GM19043 (cell line): ENCODE results near the gene FMC1.
A peak's percentile ranks its signal among the peaks of the same experiment; 100 is the strongest.
"Not testable (repeated sequence)": the region's sequence is repeated elsewhere in the genome, so short reads cannot be mapped to it uniquely, and the experiment has no call there.

Experiments
- ATAC-seq: cut with Tn5 transposase; IDR thresholded peaks from one replicate; pipeline ENCODE4 v1.9.1; 2021; ENCODE audit warnings: low read depth; ENCODE audit not compliant: unreplicated experiment

Gene FMC1

GRCh38 chr7:139340037-139340807 lies 915 bp upstream of the FMC1 start:
- ATAC-seq, result peak; percentile 76

DNA sequence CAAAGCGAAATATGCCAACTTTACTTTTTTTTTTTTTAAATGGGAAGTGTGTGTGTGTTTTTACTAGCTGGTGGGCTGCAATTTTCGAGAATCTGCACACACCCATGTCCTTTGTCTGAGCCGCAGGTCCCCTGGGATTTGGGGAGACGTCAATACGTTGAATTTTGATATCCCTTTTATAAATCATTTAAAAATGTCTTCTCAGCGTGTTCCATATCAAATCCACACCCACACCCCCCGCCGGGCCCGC lies 404 bp upstream of the FMC1 start:
- no peak for ATAC-seq

DNA sequence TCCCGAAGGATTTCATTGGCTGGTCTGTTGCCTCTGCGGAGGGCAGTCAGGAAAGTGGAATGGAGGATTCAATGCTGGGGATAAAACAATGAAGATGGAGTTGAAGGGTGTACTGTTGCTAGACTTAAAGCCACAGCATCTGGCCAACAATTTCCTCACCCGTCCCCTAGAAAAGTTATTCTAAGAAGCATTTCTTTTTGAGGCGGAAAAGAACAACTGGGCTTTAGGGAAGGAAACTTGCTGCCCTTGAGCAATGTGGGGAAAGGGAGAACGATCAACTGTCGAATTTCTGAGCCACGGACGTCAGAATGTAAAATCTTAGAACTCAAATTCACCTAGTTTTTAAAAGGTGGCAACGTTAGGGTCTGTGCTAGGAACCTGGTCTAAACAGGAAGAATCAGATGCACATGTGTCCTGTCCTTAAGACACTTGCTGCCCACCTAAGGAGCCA lies 664 bp downstream of the FMC1 start:
- no peak for ATAC-seq

DNA sequence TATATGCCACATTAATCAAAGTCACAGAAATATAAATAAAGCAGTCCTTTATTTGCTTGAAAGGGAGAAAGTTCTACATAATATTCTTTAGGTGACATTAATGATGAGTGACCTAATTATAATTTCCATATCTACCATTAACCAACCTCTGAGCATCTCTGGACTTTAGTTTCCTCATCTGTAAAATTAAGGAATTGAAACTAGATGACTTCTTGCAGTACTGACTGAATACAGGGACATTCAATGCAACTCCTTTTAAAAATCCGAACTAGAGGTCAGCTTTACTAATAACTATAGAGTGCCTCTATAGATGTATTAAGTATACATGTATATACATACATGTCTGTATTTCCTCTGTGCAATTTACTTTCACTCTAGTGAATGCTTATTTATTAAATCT lies 3.9 kb downstream of the FMC1 start:
- ATAC-seq, result no peak

GRCh38 chr7:139351027-139351426 lies 9.9 kb downstream of the FMC1 start:
- ATAC-seq, result no peak

DNA sequence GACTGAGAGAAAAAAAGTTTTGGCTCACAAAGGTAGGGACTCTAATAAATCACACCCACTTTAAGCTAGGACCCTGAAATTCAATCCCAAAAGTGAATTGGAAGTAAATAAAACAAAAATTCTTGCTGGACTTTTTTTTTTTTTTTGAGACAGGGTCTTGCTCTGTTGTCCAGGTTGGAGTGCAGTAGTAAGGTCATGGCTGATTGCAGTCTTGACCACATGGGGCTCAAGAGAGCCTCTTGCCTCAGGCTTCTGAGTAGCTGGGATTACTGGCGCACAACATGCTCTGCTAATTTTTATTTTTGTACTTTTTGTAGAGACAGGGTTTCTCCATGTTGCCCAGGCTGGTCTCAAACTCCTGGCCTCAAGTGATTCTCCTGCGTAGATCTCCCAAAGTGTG lies 13.6 kb downstream of the FMC1 start:
- no peak for ATAC-seq

DNA sequence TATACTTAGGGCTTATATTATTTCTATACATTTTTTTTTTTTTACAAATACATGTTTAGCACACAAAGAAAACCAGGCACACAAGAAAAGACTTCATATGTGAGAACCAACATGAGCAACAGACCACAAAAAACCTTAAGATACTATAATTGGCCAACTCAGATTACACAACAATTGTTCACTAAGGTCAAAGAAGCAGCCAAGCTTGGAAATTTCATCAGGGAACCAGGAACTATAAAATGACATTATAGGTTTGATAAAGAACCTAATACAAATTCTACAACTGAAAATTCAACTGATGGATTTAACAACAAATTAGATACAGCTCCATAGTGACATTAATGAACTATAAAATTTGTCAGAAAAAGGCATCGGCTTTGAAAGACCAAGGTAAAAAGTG lies 14.2 kb downstream of the FMC1 start:
- no peak for ATAC-seq

GRCh38 chr7:139357729-139358506 lies 16.8 kb downstream of the FMC1 start:
- ATAC-seq, result not testable (repeated sequence)

- peak; percentile 8 for ATAC-seq
These were observed 17.6 kb downstream of the FMC1 start for GRCh38 chr7:139358541-139359365.

DNA sequence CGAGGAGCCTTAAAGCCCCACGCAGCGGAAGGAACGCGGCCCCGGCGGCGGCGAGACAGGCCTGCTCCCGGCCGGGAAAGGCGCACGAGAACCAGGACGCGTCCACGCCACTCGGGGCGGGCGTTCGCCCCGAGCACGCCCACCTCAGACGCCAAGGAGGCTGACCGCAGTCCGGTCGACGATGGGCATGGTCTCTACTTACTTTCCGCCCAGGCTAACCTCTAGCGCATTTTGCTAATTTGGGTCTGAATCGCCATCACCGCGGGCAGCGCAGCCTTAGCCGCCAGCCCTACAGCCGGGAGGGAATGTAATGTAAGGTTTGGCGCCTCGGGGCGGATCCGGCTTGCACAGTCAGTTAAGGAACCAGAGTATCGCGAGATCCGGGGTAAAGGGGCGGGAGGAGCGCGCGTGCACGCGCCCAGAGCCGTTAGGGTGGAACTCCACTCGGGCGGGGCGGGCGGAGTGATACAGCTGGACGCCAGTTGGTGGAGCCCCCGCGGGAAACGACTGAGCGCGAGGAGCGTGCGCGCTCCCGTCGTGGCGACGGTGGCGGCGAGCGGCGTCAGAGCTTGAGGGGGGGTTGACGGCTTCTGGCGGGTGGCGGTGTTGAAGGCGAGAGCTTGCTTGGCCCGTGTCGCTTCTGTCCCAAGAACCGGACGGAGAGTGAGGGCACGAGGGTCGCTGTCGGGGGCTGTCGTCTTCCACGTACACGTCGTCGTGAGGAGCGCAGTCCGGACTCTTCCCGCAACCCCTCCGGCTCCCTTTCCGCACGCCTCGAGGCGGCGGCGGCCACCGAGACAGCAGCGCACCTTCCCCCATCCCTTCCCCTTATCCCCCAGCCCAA lies 18.5 kb downstream of the FMC1 start, which contains the start of gene LUC7L2:
Gene LUC7L2, plus strand, starts transcription at position 529 of the 844 bp plus-strand sequence. CDS start 368 bp downstream, outside the sequence.
- ATAC-seq, result peak; percentile 75

DNA sequence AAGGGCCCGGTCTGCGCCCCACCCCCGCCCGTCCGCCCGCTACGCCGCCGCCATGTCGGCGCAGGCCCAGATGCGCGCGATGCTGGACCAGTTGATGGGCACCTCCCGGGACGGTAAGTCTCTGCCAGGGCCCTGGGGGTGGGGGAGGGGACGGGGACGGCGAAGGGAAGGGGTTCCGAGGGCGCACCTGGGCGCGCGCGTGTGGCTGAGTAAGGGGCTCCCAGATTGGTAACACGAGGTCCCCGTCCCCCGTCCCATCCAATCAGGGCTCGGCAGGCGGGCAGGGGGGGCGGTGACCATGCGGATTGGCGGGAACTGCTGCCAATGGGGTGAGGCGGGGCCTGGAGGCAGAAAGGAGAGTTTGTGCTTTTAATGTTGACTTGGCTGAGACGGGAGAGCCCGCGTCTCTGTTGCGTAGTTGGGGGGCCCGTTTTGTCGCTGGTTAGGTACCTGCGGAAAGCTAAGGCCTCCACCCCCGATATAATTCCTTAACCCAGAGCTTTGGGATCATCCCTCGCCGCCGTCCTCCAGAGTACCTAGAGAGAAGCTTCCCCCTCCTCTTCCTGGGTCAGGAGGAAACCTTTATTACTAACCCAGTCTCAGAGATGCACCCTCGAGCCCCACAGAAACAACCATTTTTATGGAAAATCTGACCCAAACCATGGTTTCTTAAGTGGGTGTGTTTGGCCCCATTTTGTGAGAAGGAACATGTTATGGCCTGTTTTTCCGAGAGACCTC lies 19.2 kb downstream of the FMC1 start:
- ATAC-seq, result peak; percentile 64

DNA sequence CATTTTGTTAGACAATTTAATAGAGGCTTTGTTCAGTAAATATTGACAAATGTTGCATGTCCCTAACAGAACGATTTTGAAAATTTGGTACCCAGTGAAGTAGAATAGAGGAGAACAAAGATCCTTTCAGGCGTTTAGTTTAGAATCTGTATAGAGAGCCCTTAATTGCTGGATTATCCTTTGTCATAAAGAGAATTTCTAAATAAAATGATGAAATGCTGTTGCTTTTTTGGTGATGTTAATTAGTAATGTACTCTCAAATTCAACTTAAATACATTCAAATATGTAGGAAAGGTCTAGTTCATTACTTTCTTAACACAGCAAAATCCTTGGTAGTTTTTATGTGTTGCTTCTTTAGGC lies 19.8 kb downstream of the FMC1 start:
- ATAC-seq, result no peak

GRCh38 chr7:139361523-139361922 lies 20.4 kb downstream of the FMC1 start:
- ATAC-seq, result no peak

DNA sequence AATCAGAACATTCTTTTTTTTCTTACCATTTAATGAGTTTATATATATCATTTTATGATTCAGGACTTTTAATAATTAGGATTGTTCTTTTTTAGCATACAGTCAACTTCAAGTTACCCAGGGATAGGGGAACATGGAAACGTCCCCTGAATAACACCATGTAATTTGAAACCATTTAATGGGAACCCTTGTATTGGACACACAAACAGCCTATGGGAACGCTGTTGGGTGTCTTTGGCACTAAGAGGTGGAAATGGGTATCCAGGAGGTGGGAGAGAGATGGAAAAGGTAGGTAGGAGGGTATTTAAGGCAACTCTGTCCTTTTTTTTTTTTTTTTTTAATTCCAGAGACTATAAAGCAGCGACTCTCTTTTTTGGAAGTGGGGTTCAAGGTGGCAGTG lies 21.2 kb downstream of the FMC1 start:
- ATAC-seq, result no peak

DNA sequence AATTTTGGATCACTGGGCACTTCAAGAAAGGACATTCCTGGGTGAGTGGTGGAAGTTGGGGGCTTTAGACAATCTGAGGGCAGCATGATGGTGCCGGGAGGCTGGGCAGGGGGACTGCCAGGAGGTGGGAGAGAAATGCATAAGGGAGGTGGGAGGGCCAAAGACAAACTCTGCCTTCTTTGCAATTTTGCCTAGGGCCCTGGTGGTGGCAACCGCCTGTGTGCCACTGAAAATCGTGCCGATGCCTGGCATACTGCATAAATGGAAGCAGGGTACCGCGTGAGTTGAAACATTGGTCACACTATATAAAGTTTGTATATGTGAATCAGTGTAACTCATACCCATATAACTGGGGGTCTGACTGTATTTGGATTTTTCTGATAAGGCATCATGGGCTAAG lies 21.8 kb downstream of the FMC1 start:
- ATAC-seq, result no peak

- ATAC-seq, result no peak
These were observed 24.2 kb downstream of the FMC1 start for GRCh38 chr7:139365336-139365735.

DNA sequence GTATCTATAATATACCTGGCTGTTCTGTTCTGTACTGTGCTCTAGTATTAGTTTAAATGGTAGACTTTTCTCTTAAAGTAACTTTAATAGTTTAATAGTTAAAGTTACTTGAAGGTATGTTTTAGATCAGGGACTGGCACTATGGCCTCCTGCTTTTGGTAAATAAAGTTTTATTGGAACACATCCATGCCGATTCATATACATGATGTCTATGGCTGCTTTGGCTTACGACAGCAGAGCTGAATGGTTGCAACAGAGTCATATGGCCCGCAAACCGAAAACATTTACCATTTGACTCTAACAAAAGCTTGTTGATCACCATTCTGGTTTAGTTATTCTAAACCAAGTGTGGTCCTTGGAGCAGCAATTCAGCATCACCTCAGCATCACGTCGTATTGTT lies 25.3 kb downstream of the FMC1 start:
- ATAC-seq, result no peak

- no peak for ATAC-seq
These were observed 26.5 kb downstream of the FMC1 start for GRCh38 chr7:139367438-139368155.

DNA sequence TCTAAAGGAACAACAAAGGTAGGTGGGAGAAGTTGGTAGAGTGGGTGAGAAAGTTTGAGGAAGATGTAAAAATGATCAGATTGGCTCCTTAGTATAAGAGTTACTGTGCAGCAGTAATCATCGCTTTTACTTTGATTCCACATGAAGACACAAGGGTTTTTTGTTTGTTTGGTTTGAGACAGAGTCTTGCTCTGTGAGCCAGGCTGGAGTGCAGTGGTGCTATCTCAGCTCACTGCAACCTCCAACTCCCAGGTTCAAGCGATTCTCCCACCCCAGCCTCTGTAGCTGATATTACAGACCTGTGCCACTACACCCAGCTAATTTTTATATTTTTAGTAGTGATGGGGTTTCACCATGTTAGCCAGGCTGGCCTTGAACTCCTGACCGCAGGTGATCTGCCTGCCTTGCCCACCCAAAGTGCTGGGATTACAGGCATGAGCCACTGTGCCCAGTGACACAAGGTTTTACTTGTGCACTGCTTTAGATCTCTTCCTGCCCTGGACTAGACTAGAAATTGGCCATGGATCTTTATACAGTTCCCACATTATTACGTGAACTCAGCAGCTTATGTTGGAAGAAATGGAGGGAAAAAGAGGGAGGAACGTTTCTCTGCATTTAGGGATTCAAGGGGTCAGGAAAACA lies 29.3 kb downstream of the FMC1 start:
- ATAC-seq, result no peak
